ENCODE data around the gene TLNRD1.

- TF ChIP-seq POLR2A (IDR thresholded peaks at IDR 0.05) (no peak), CTCF (IDR thresholded peaks at IDR 0.05 in 4 of 5, conservative IDR thresholded peaks at IDR 0.05 in 1 of 5) (no peak)
Observed at GRCh38 chr15:81006124-81006523, 5.4 kb downstream of the TLNRD1 start.

Measured in gastrocnemius medialis (tissue), 4 donors.